ENCODE results near the gene ESPN.

- TF ChIP-seq EZH2 (IDR thresholded peaks at IDR 0.05; ENCODE audit: low read length) = no peak
- no peak for TF ChIP-seq CTCF (optimal IDR thresholded peaks at IDR 0.05 in 1 of 3, IDR thresholded peaks at IDR 0.05 in 1 of 3, conservative IDR thresholded peaks at IDR 0.05 in 1 of 3; ENCODE audit: extremely low read depth in 1 of 3, insufficient read depth in 2 of 3, low read length in 3 of 3)
Measured at GRCh38 chr1:6500544-6501278, 76.1 kb downstream of the ESPN start.
